GM23338 (cell line): Measurements from ENCODE around the gene LYVE1.
A peak's percentile ranks its signal among the peaks of the same experiment; 100 is the strongest.

Experiments
- CREB1 ChIP-seq: fragments of 250-450 bp; sonication (Bioruptor Pico); IDR thresholded peaks from 2 replicates; pipeline ENCODE4 v1.5.0; 2020; ENCODE audit warnings: low read depth, mild to moderate bottlenecking, moderate library complexity
- EZH2 ChIP-seq: fragments of 200-600 bp; sonication (generic); IDR thresholded peaks from one replicate; pipeline ENCODE4 v1.8.0; 2017; ENCODE audit warnings: antibody characterized with exemption, mild to moderate bottlenecking, low read depth; ENCODE audit not compliant: unreplicated experiment
- EZH2phosphoT487 ChIP-seq: fragments of 200-600 bp; sonication (generic); IDR thresholded peaks from one replicate; pipeline ENCODE4 v1.8.1; 2018; ENCODE audit warnings: antibody characterized with exemption; ENCODE audit not compliant: unreplicated experiment
- NANOG ChIP-seq: IDR thresholded peaks from 2 replicates; pipeline ENCODE4 v1.6.1; 2016; ENCODE audit warnings: antibody characterized with exemption, borderline replicate concordance
- POLR2AphosphoS5 ChIP-seq: IDR thresholded peaks from 2 replicates; pipeline ENCODE4 v1.6.1; 2016; ENCODE audit warnings: antibody characterized with exemption, low read depth
- TF ChIP-seq, protein P1 (sequence below), 2 experiments: fragments of 200-600 bp in 1 of 2; sonication (generic) in 1 of 2; conservative IDR thresholded peaks; 2 replicates each; pipeline versions ENCODE4 v1.5.1 to v1.6.1; 2016 to 2017; ENCODE audit warnings: antibody characterized with exemption in 2 of 2, low read depth in 2 of 2, mild to moderate bottlenecking in 2 of 2, moderate library complexity in 1 of 2
- TF ChIP-seq, protein P2 (sequence below): IDR thresholded peaks from one replicate; pipeline ENCODE4 v1.6.1; 2018; ENCODE audit warnings: antibody characterized with exemption; ENCODE audit not compliant: unreplicated experiment

DNA sequence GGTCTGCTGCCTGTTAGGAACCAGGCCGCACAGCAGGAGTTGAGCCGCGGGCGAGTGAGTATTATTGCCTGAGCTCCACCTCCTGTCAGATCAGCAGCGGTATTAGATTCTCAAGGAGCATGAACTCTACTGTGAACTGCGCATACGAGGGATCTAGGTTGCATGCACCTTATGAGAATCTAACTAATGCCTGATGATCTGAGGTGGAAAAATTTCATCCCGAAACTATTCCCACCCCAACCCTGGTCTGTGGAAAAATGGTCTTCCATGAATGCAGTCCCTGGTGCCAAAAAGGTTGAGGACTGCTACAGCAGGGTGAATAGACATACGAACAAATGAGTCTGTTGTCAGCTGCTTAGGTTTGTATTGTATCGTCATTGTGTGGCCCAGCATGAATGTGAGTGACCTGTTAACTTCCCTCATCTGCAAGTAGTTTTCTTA is 57.3 kb downstream of the LYVE1 start:
- TF ChIP-seq, protein P1, sequence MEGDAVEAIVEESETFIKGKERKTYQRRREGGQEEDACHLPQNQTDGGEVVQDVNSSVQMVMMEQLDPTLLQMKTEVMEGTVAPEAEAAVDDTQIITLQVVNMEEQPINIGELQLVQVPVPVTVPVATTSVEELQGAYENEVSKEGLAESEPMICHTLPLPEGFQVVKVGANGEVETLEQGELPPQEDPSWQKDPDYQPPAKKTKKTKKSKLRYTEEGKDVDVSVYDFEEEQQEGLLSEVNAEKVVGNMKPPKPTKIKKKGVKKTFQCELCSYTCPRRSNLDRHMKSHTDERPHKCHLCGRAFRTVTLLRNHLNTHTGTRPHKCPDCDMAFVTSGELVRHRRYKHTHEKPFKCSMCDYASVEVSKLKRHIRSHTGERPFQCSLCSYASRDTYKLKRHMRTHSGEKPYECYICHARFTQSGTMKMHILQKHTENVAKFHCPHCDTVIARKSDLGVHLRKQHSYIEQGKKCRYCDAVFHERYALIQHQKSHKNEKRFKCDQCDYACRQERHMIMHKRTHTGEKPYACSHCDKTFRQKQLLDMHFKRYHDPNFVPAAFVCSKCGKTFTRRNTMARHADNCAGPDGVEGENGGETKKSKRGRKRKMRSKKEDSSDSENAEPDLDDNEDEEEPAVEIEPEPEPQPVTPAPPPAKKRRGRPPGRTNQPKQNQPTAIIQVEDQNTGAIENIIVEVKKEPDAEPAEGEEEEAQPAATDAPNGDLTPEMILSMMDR (conservative IDR thresholded peaks at IDR 0.05; ENCODE audit: low read depth in 2 of 2): no peak
- TF ChIP-seq EZH2phosphoT487 (no peak), EZH2 (no peak), CREB1 (peak; percentile 59), POLR2AphosphoS5 (no peak), NANOG (peak; percentile 42; the same call in 1 of the 2 replicates)
- TF ChIP-seq, protein P2, sequence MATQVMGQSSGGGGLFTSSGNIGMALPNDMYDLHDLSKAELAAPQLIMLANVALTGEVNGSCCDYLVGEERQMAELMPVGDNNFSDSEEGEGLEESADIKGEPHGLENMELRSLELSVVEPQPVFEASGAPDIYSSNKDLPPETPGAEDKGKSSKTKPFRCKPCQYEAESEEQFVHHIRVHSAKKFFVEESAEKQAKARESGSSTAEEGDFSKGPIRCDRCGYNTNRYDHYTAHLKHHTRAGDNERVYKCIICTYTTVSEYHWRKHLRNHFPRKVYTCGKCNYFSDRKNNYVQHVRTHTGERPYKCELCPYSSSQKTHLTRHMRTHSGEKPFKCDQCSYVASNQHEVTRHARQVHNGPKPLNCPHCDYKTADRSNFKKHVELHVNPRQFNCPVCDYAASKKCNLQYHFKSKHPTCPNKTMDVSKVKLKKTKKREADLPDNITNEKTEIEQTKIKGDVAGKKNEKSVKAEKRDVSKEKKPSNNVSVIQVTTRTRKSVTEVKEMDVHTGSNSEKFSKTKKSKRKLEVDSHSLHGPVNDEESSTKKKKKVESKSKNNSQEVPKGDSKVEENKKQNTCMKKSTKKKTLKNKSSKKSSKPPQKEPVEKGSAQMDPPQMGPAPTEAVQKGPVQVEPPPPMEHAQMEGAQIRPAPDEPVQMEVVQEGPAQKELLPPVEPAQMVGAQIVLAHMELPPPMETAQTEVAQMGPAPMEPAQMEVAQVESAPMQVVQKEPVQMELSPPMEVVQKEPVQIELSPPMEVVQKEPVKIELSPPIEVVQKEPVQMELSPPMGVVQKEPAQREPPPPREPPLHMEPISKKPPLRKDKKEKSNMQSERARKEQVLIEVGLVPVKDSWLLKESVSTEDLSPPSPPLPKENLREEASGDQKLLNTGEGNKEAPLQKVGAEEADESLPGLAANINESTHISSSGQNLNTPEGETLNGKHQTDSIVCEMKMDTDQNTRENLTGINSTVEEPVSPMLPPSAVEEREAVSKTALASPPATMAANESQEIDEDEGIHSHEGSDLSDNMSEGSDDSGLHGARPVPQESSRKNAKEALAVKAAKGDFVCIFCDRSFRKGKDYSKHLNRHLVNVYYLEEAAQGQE: no peak
